ENCODE measurements around the gene VEGFA.

The VEGFA gene

DNA sequence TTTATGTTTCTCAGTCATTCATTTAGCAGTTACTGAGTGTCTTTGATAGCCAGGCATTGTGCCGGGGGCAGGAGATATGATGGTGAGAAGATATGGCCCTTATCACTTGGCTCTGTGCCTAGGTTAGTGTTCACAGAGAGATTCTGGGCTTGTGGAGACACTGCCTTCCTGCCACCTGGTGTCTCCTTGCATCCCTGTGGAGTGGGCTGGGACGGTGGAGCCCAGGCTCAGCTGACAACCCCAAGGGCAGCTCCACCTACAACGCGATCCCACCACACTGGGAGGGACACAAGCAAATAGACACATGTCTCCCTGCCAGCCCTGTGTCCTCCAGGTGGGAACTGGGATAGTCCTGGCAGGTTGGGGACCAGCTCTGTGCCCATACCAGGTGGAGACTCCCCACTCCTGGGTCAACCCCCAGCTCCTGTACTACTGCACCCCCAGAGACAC, 30.3 kb upstream of the VEGFA start:
- DNase-seq: no peak

- DNase-seq: no peak
Measured at GRCh38 chr6:43740321-43740960, 29.6 kb upstream of the VEGFA start.

GRCh38 chr6:43740961-43741764, 28.8 kb upstream of the VEGFA start:
- DNase-seq: no peak

GRCh38 chr6:43741829-43742228, 28.2 kb upstream of the VEGFA start:
- no peak for DNase-seq

GRCh38 chr6:43742285-43742684, 27.7 kb upstream of the VEGFA start:
- no peak for DNase-seq

DNA sequence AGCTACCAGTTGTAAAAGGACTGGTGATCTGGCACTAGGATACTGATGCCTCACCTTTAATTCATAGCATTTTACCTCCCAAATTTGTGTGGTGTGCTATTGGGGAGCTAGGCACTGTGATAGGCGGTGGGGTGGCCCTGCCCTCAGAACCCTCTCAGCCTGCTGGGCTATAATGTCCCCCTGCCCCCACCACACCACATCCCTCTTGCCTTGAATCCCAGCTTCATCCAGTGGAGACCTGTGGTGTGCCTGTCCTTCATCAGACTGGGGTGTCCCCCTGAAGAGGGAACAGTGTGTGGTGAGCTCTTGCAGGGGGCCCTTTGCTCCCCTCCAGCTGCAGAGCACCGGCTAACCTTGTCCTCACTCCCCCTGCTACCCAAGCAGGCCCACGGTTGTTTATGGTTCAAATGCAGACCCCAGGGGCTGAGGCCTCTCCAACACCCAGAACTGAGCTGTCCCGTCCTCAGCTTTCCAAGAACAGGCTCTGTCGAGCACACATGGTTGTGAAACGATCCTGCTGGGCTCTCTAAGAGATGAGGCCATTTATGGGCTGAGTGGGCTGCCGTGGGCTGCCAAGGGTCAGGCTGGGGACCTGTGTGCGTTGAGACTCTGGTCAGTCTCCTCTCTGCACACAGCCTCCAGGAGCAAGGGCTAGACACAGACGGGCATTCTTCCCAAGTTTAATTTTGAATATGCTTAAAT, 26.9 kb upstream of the VEGFA start:
- no peak for DNase-seq

GRCh38 chr6:43743682-43744381, 26.2 kb upstream of the VEGFA start:
- DNase-seq: no peak

DNA sequence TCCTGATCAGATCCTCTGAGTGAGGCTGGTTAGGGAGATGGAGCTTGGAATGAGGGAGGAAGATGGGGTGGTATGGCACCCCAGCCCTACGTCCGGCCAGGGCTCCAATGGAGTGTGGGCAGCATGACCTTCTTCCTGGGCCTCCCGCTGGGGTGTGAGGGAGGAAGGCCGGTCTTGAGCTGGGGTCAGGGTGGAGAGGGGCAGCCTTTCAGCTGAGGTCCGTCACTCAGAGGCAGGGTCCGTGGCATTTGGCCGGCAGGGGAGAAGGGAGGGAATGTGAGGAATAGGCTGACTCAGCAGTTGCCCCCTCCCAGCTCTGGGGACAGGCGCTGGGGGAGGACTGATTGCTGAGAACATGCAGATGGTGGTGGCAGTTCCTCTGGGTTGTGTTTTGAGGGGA, 25.5 kb upstream of the VEGFA start:
- peak; percentile 9 for DNase-seq

GRCh38 chr6:43744931-43745727, 24.9 kb upstream of the VEGFA start:
- no peak for DNase-seq

- peak; percentile 29 for DNase-seq
Measured at GRCh38 chr6:43746071-43746470, 23.9 kb upstream of the VEGFA start.

GRCh38 chr6:43746613-43747102, 23.4 kb upstream of the VEGFA start:
- DNase-seq: peak; percentile 80

DNA sequence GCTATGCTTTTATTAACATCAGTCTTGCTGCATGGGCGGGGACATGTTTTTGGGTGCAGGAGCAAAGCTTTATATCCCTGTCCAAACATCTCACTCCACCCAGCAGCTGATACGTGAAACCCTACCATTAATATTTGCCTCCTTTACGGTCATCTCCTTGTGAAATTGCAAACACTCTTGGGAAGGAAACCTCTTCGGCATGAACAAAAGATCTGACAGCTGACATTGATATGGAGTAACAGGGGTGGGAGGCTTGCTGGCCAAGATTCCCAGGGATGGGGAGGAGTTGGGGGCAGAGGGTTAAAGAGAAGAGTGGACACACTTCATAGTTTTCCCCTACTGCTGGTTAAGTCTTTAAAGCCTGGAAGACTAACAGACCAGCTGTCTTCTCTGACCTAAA, 22.2 kb upstream of the VEGFA start:
- peak; percentile 21 for DNase-seq

- no peak for DNase-seq
Measured at GRCh38 chr6:43748765-43749164, 21.2 kb upstream of the VEGFA start.

DNA sequence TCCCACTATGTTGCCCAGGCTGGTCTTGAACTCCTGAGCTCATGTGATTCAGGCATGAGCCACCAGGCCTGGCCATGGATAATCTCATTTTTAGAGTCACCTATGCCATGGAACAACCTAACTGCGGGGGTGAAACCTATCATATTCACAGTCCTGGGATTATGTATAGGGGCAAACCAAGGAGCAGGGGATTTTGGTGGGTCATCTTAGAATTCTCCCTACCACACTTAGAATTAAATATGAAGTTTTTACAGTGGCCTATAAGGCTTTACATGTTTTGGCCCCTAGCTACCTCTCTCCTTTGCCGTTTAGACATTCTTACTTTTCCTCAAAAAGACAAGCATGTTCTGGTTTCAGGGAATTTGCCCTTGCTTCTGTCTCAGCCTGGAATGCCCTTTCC, 20.6 kb upstream of the VEGFA start:
- DNase-seq: no peak

- no peak for DNase-seq
Measured at GRCh38 chr6:43750622-43751021, 19.4 kb upstream of the VEGFA start.

DNA sequence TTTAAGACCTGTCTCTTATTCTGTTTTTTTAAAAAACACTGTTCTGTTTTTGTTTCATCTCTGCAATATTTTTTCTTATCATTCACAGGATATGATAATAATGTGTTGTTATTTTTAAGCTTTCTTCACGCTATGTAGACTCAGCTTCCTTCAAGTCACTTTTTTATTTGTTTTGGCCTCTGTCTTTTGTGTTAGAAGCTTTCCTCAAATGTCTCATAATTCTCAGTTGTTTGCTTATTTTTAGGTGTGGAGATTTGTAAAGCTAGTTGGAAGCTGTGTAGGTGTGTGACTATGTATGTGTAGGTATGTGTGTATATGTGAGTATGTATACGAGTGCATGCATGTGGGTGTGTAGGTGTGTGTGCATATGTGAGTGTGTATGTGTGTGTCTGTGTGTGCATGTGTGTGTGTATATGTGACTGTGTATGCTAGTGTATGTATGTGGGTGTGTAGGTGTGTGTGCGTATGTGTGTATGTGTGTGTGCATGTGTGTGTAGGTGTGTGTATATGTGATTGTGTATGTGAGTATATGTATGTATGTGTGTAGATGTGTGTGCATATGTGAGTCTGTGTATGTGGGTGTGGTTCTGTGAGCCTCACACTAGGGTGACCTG, 16.3 kb upstream of the VEGFA start:
- no peak for DNase-seq

- DNase-seq: peak; percentile 9
Measured at GRCh38 chr6:43757966-43758616, 11.9 kb upstream of the VEGFA start.

- DNase-seq: peak; percentile 26
Measured at GRCh38 chr6:43758617-43759050, 11.4 kb upstream of the VEGFA start.

- DNase-seq: no peak
Measured at GRCh38 chr6:43759136-43759906, 10.7 kb upstream of the VEGFA start.

DNA sequence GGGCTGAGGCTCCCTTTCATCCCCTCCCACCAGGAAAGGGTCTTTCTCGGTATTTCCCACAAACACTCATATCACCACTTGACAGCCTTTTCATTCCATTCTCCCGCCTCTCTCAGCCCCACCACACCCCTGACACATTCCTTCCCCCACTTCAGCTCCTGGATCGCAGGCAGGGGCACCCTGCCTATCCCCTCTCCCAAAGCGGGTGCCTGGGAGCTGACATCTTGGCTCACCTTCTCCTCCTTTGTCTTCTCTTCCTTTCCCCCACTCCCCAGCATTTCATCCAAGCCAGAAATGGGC, 10.2 kb upstream of the VEGFA start:
- peak; percentile 10 for DNase-seq
